GM12892 (cell line): Measurements from ENCODE around the gene LRRC8C.

ENCODE experiments used
- POLR2A ChIP-seq: IDR thresholded peaks from 2 replicates; pipeline ENCODE4 v1.6.1; 2011; ENCODE audit warnings: low read depth, low read length, control low read depth
- POLR2AphosphoS5 ChIP-seq: IDR thresholded peaks from 2 replicates; pipeline ENCODE4 v1.6.1; 2011; ENCODE audit warnings: low read depth, low read length, control low read depth
- TAF1 ChIP-seq: IDR thresholded peaks from 2 replicates; pipeline ENCODE4 v1.6.1; 2011; ENCODE audit warnings: low read depth, mild to moderate bottlenecking, control low read depth, low read length, borderline replicate concordance

DNA sequence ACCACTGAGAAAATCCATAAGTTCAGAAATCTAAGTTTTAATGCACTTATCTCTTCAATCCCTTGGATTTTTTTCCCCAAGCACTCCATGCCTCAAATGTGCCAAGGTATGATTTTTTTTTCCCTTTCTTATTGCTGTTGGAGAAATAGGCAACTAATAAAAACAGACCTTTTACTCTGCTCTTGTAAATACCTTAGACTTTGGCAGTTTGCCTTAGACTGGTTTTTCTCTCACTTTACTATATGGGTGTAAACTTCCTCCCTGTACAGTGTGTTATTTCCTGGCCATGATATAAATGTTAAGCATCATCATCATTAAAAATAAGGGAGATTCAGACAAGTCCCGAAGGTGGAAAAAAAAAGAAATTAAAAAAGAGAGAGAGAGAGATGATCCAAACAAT, 65.7 kb downstream of the LRRC8C start:
- no peak for TF ChIP-seq POLR2A
- no peak for TF ChIP-seq POLR2AphosphoS5
- no peak for TF ChIP-seq TAF1
